BJ (cell line): ENCODE measurements around the gene IFNG-AS1. TPM values are rescaled to one million over a fixed set of nuclear protein-coding genes. Genes with fewer than 3 reads are reported as not detected.

Source experiments
- CTCF ChIA-PET: fragments of 350-600 bp; formaldehyde crosslinking; extraction: SDS; loops from one replicate; lab custom pipeline; 2021; ENCODE audit warnings: antibody characterized with exemption, inconsistent platforms; lab: Yijun Ruan, JAX
- POLR2A ChIA-PET: fragments of 300-600 bp; sonication (Branson Sonifier 250); formaldehyde crosslinking; extraction: SDS; loops from one replicate; lab custom pipeline; 2021; ENCODE audit warnings: antibody characterized with exemption; lab: Charles Lee
- DNase-seq: peaks from one replicate; pipeline ENCODE4 v3.0.0-alpha.2; 2011; ENCODE audit warnings: low read depth
- H3K27me3 ChIP-seq: 2 replicates; pipeline ENCODE4 v1.6.0; 2011; ENCODE audit warnings: low read length; ENCODE audit not compliant: control insufficient read depth, insufficient read depth
- H3K36me3 ChIP-seq: 2 replicates; pipeline ENCODE4 v1.5.1; 2011; ENCODE audit warnings: low read length; ENCODE audit not compliant: control insufficient read depth, insufficient read depth
- H3K4me3 ChIP-seq: 2 replicates; pipeline ENCODE4 v1.5.1; 2011; ENCODE audit warnings: low read depth, mild to moderate bottlenecking, control low read depth, low read length
- CTCF ChIP-seq: IDR thresholded peaks from 2 replicates; pipeline ENCODE4 v1.5.1; 2011; ENCODE audit warnings: low read depth, mild to moderate bottlenecking, control low read depth, inconsistent platforms, low read length, moderate library complexity; ENCODE audit not compliant: insufficient read depth
- polyA plus RNA-seq: library from polyadenylated mRNA; depleted of rRNA; stranded (reverse); fragments of >200 nt; gene quantifications from 2 replicates; pipeline ENCODE4 v1.2.3, GENCODE V29; 2011; rRNA removed
- small RNA-seq: library from RNA; depleted of rRNA; stranded (forward); fragments of <200 nt; gene quantifications from one replicate; pipeline ENCODE3, GENCODE V24; 2012; ENCODE audit warnings: low replicate concordance, low read depth; ENCODE audit not compliant: insufficient read length

The IFNG-AS1 gene
- polyA plus RNA-seq, 1 experiment: not detected

- ChIA-PET CTCF (interaction anchor here (1.0 to 3.4 kb wide), 3 partner anchors 15 to 49 kb away, joined by 3 to 11 read pairs (median 3); no protein-coding TSS in a partner anchor), POLR2A (no interaction called here)
- Histone ChIP-seq H3K4me3 (no peak overlapping the region), H3K36me3 (no peaks in the 10 kb centered on the region), H3K27me3 (peaks cover 6% of the 10 kb centered on the region)
- peak; percentile 65 for TF ChIP-seq CTCF
- no peak for DNase-seq
Measured at GRCh38 chr12:68067762-68068376, 78.6 kb downstream of the IFNG-AS1 start.

- Histone ChIP-seq H3K4me3 (no peak overlapping the region), H3K36me3 (no peaks in the 10 kb centered on the region), H3K27me3 (peaks cover 4% of the 10 kb centered on the region)
- no peak for TF ChIP-seq CTCF
- POLR2A ChIA-PET: no interaction called here
- DNase-seq: no peak
- CTCF ChIA-PET: interaction anchor here (1.1 to 3.4 kb wide), 3 partner anchors 10 to 29 kb away, joined by 3 to 11 read pairs (median 6); no protein-coding TSS in a partner anchor
Measured at GRCh38 chr12:68069275-68069674, 80.0 kb downstream of the IFNG-AS1 start.

Small RNA genes within 50 kb of the gene (small RNA-seq; reads per million reads assigned to genes)
- gene AC005294.1 (not detected), gene RPL39P28 (not detected)

Other genes with a start within 250 kb of the IFNG-AS1 start
- gene IFNG, start 170.3 kb downstream of the IFNG-AS1 start, polyA plus RNA-seq: not detected in 2 replicates
- not detected in 2 replicates for gene IL26, start 236.4 kb downstream of the IFNG-AS1 start, polyA plus RNA-seq